ENCODE results near the gene MEGF8.

Gene MEGF8

GRCh38 chr19:42419309-42419708 lies 93.9 kb downstream of the MEGF8 start:
- no peak for DNase-seq (ENCODE audit: low spot score)

GRCh38 chr19:42420055-42420544 lies 94.7 kb downstream of the MEGF8 start:
- no peak for DNase-seq (ENCODE audit: low spot score)

DNA sequence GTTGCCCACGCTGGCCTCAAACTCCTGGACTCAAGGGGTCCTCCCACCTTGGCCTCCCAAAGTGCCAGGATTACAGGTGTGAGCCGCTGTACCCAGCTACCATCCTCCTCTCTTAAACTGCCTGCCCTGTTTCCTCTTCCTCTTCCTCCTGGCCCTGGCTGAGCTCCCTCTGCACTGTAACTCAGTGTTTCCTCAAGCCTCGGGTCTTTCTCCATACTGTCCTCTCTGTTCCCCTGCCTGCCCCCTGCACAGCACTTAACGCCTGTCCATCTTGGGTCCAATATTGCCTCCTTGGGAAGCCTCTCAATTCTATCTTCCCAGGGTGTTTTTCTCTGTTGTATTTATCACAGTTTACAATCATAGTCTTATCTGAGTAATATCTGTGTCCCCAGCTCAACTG lies 95.7 kb downstream of the MEGF8 start:
- DNase-seq (ENCODE audit: low spot score) = no peak

DNA sequence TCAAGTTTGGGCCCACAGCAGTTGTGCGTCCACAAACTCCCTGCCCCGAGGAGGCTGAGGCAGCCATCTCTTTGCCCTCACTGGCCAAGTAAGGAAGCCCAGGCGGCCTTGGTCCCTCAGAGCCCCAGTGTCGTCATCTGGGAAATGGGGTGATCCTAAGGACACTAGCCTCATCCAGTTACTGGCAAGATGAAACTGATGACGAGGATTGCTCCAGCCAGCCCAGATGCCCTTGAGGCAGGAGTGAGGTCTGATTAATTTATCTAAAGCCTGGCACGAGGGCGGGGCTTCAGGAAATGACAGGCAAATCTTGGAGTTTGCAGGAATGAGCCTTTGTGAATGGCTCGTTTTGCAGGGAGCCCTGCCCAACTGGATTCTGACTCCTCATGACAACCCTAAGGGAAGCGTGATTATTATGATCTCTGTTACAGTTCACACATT lies 96.2 kb downstream of the MEGF8 start:
- no peak for DNase-seq (ENCODE audit: low spot score)

GRCh38 chr19:42422092-42422900 lies 96.9 kb downstream of the MEGF8 start:
- no peak for DNase-seq (ENCODE audit: low spot score)

DNA sequence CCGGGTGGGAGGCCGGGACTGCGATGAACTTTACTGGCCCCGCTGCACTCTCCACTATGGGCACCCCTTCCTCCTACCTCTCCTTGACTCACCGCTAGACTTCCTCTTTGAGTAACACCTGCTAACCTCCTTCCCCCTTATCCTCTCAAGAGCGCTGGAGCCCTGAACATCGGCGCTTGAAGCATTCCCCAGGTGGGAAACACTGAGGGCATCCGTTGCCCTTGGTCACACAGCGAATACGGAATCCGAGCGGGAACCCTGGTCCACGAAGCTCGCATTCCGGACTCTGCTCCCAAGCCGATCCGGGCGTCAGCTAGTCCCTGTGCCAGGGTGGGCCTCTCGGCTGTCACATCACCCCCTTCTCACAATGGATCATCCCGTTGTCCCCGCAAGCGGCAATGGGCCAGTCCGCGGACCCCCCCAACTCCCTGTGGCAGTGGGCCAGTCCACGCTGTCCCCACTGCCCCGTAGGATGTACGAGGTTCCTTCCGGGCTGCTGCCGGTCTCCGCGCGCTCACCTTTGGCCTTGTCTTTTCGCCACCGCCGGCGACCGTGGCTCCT lies 97.5 kb downstream of the MEGF8 start:
- no peak for DNase-seq (ENCODE audit: low spot score)

- DNase-seq (ENCODE audit: low spot score) = peak; percentile 96
Observed at GRCh38 chr19:42423462-42424344, 98.3 kb downstream of the MEGF8 start.

DNA sequence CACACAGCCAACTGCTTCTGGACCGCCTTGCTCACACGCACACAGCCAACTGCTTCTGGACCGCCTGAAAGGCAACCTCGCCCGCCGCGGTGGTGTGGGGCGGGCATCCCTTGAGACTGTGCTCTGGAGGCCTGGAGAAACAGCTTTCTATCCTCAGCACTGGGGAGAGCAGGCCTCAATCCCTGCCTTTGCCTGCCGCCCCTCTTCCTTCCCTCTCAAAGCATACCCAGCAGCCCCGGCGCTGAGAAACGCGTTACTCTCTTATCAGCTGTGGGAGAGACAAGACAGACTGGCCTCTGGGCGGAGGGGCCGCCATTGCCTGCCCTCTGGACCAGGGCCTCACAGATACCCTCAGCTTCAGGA lies 98.9 kb downstream of the MEGF8 start:
- DNase-seq (ENCODE audit: low spot score) = no peak

DNA sequence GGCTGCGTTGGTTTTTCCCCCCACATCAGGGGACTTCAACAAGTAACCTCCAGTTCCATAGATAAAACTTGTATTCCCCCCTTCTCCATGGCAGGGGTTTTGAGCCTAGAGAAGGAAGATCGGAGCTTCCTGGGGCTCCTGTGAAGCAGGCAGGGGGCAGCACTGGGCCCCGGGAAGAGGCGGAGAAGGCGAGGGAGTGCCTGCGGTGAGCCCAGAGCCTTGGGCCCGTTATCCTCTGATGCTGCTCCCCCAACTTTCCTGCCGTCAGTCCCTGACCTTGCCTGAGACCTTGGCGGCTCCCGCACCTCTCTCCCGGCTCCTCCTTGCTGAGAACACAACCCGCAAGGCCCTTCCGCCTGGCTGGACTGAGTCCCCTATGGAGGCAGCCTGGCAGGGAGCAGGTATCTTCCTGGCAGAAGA lies 99.3 kb downstream of the MEGF8 start:
- DNase-seq (ENCODE audit: low spot score) = no peak

DNA sequence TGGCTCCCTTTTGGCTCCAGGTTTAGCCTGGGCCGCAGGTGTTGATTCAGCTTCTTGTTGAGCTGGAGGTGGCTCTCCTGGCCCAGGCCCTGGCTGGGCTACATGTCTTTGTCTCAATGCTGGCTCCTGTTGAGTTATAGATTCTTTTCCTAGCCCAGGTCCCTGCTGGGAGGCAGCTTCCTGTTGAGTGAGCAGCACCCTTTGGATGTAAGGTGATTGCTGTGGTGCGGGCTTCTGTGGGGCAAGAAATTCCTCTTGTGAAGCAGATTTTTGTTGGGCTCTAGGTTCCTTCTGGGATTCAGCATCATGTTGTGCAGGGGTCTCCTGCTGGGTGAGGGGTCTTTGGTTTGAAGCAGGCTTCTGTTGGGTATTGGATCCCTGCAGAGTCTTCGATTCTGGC lies 101.2 kb downstream of the MEGF8 start:
- no peak for DNase-seq (ENCODE audit: low spot score)

- DNase-seq (ENCODE audit: low spot score) = no peak
Observed at GRCh38 chr19:42427313-42427712, 101.9 kb downstream of the MEGF8 start, which contains the start of gene LIPE. Gene LIPE (minus strand): TSS chr19:42427388. CDS start chr19:42427149, 239 bp downstream.
